Large intestine (tissue), 3 donors: ENCODE results near the gene ADAMTS15. TPM values are rescaled to one million over a fixed set of nuclear protein-coding genes. Genes with fewer than 3 reads are reported as not detected.

Experiments used
- DNase-seq, 2 donors: peaks; one replicate each; pipeline versions ENCODE4 v3.0.0 to v3.0.0-alpha.2; 2013
- H3K27ac ChIP-seq: one replicate; pipeline ENCODE4 v1.5.1; 2013; ENCODE audit warnings: low read length
- H3K27me3 ChIP-seq: 2 replicates; pipeline ENCODE4 v1.6.1; 2013; ENCODE audit warnings: low read length; ENCODE audit not compliant: control insufficient read depth, insufficient read depth
- H3K36me3 ChIP-seq: 2 replicates; pipeline ENCODE4 v1.6.1; 2013; ENCODE audit warnings: low read length; ENCODE audit not compliant: control insufficient read depth, insufficient read depth
- H3K4me1 ChIP-seq: one replicate; pipeline ENCODE4 v1.6.1; 2013; ENCODE audit warnings: low read length; ENCODE audit not compliant: control insufficient read depth, insufficient read depth
- H3K4me3 ChIP-seq: one replicate; pipeline ENCODE4 v1.5.1; 2013; ENCODE audit warnings: low read length
- H3K9me3 ChIP-seq: one replicate; pipeline ENCODE4 v1.6.1; 2013; ENCODE audit warnings: mild to moderate bottlenecking, low read depth, low read length, moderate library complexity; ENCODE audit not compliant: control insufficient read depth
- WGBS: methylation state at CpG from one replicate; pipeline ENCODE4 v1.1.5; 2013; ENCODE audit warnings: low lambda C conversion rate; ENCODE audit not compliant: insufficient coverage; 5-methylcytosine and 5-hydroxymethylcytosine counted together
- polyA plus RNA-seq: library from polyadenylated mRNA; unstranded; fragments of 120-200 nt; gene quantifications from one replicate; pipeline ENCODE4 v1.2.1, GENCODE V29; 2013

The ADAMTS15 gene
- polyA plus RNA-seq, 1 donor, result 6.3 TPM

- Histone ChIP-seq H3K4me3 (no peak overlapping the region), H3K36me3 (no peaks in the 10 kb centered on the region), H3K27ac (peak overlapping the region; percentile 40), H3K9me3 (peaks cover 3% of the 10 kb centered on the region), H3K27me3 (no peaks in the 10 kb centered on the region), H3K4me1 (peaks cover 26% of the 10 kb centered on the region)
- WGBS, result 72% methylated on average over 3 of the region's 7 CpGs
- DNase-seq, result peak; percentile 52 to 78
Observed at GRCh38 chr11:130490682-130491449, 42.4 kb downstream of the ADAMTS15 start.

DNA sequence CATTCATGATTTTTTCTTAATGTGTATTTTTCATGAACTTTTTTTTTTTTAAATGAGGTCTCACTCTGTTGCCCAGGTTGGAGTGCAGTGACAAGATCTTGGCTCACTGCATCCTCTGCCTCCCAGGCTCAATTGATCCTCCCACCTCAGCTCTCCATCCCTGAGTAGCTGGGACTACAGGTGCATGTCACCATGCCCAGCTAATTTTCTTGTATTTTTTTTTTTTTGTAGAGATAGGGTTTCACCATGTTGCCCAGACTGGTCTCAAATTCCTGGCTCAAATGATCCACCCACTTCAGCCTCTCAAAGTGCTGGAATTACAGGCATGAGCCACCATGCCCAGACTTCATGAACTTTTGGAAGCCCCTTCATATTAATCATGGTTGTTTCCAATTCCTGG, 49.7 kb downstream of the ADAMTS15 start:
- peaks cover 4% of the 10 kb centered on the region for H3K9me3 ChIP-seq
- no peak overlapping the region for H3K4me3 ChIP-seq
- no peaks in the 10 kb centered on the region for H3K4me1 ChIP-seq
- no peak for DNase-seq
- H3K36me3 ChIP-seq, result no peaks in the 10 kb centered on the region
- H3K27me3 ChIP-seq, result no peaks in the 10 kb centered on the region
- no peak overlapping the region for H3K27ac ChIP-seq

DNA sequence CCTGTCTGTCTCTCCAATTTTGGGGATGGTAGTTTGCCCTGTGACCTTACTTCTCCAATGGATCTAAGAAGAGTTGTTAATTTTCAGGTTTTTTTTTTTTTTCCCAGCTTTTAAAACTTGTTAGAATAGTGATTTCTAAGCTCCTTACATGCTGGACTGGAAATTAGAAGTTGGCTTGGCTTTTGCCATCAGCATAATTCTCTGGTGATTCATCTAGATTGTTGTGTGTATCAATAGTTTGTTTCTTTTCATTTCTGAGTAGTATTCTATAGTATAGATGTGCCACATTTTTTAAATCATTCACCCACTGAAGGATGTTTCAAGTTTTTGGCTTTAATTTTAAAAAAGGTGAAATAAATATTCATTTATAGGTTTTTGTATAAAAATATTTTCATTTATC, 51.4 kb downstream of the ADAMTS15 start:
- no peak for DNase-seq
- no peaks in the 10 kb centered on the region for H3K27me3 ChIP-seq
- no peak overlapping the region for H3K27ac ChIP-seq
- H3K36me3 ChIP-seq, result no peaks in the 10 kb centered on the region
- peaks cover 4% of the 10 kb centered on the region for H3K9me3 ChIP-seq
- no peak overlapping the region for H3K4me3 ChIP-seq
- no peaks in the 10 kb centered on the region for H3K4me1 ChIP-seq

GRCh38 chr11:130504317-130504716, 55.9 kb downstream of the ADAMTS15 start:
- DNase-seq, result no peak
- H3K9me3 ChIP-seq, result peaks cover 10% of the 10 kb centered on the region
- H3K4me1 ChIP-seq, result no peaks in the 10 kb centered on the region
- H3K36me3 ChIP-seq, result no peaks in the 10 kb centered on the region
- WGBS, result 88% methylated on average over 1 of the region's 1 CpG
- no peak overlapping the region for H3K27ac ChIP-seq
- no peak overlapping the region for H3K4me3 ChIP-seq
- H3K27me3 ChIP-seq, result no peaks in the 10 kb centered on the region

DNA sequence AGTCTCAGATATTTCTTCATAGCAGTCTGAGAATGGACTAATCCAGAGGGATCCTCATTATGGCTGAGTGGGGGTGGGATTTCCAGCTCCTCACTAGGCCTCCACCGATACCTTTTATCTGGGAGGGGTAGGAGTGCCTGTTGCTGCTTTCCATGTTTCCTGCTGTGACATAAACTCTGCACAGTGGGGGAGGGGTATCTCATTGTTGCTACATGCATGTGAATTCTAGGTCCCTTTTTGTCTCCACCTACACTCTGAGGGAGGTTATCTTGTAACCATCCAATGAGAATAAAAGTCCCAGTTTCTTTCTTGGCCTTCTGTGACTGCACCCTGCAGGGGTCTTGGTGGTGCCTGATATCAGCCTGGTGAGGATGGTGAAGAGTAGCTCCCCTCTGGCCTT, 60.5 kb downstream of the ADAMTS15 start:
- no peak overlapping the region for H3K4me3 ChIP-seq
- H3K27me3 ChIP-seq, result no peaks in the 10 kb centered on the region
- peaks cover 10% of the 10 kb centered on the region for H3K9me3 ChIP-seq
- no peaks in the 10 kb centered on the region for H3K4me1 ChIP-seq
- DNase-seq, result no peak
- H3K36me3 ChIP-seq, result no peaks in the 10 kb centered on the region
- WGBS, result no CpG with 5 or more reads among the region's 1 CpG
- no peak overlapping the region for H3K27ac ChIP-seq

DNA sequence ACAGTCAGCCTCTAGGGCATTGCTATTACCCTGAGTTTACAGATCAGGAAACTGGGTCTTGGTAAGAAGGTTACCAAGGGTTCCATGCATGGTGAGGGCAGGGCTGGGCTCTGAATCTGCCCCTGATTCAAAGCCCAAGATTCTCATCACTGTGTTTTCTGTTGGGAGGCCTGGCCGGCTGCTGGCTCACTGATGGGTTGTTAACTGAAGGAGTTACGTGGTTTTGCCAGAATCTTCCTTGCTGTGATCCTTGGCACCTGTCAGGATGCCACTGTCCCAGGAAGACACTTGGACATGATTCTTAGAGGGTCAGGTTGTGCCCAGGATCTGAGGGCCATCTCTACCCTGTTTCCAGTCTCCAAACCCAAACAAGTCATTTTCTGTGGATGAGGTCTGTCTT, 61.5 kb downstream of the ADAMTS15 start:
- no peaks in the 10 kb centered on the region for H3K4me1 ChIP-seq
- no peak overlapping the region for H3K4me3 ChIP-seq
- no peak overlapping the region for H3K27ac ChIP-seq
- no peak for DNase-seq
- WGBS, result no CpG with 5 or more reads among the region's 2 CpGs
- no peaks in the 10 kb centered on the region for H3K36me3 ChIP-seq
- H3K27me3 ChIP-seq, result no peaks in the 10 kb centered on the region
- peaks cover 10% of the 10 kb centered on the region for H3K9me3 ChIP-seq

- H3K36me3 ChIP-seq, result no peaks in the 10 kb centered on the region
- H3K4me3 ChIP-seq, result no peak overlapping the region
- H3K27me3 ChIP-seq, result no peaks in the 10 kb centered on the region
- H3K9me3 ChIP-seq, result peaks cover 10% of the 10 kb centered on the region
- H3K27ac ChIP-seq, result no peak overlapping the region
- no CpG with 5 or more reads among the region's 8 CpGs for WGBS
- H3K4me1 ChIP-seq, result no peaks in the 10 kb centered on the region
- DNase-seq, result no peak
Observed at GRCh38 chr11:130510407-130511006, 62.1 kb downstream of the ADAMTS15 start.

DNA sequence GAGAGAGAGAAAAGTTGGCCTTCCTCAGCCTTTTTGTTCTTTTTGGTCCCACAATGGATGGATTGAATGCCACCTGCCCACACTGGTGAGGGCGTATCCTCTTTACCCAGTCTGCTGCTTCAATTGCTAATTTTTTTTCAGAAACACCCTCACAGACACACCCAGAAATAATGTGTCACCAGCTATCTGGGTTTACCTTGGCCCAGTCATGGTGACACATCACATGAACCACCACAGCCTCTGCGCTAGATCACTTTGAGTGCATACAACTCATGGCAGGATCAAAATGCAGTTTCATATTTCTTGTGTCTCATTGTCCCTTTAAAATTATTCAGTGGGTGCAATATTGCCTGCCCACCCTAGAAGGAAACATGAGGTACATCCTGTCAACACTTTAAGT, 63.3 kb downstream of the ADAMTS15 start:
- no peak for DNase-seq
- Histone ChIP-seq H3K4me1 (peaks cover 5% of the 10 kb centered on the region), H3K9me3 (peaks cover 9% of the 10 kb centered on the region), H3K27me3 (no peaks in the 10 kb centered on the region), H3K36me3 (no peaks in the 10 kb centered on the region), H3K27ac (no peak overlapping the region), H3K4me3 (no peak overlapping the region)
- WGBS, result no CpG with 5 or more reads among the region's 2 CpGs

GRCh38 chr11:130512662-130513061, 64.2 kb downstream of the ADAMTS15 start:
- H3K9me3 ChIP-seq, result no peaks in the 10 kb centered on the region
- H3K27me3 ChIP-seq, result no peaks in the 10 kb centered on the region
- DNase-seq, result no peak
- H3K4me3 ChIP-seq, result no peak overlapping the region
- H3K36me3 ChIP-seq, result no peaks in the 10 kb centered on the region
- H3K27ac ChIP-seq, result no peak overlapping the region
- WGBS, result no CpG with 5 or more reads among the region's 4 CpGs
- peaks cover 11% of the 10 kb centered on the region for H3K4me1 ChIP-seq

- Histone ChIP-seq H3K4me3 (no peak overlapping the region), H3K27ac (no peak overlapping the region), H3K9me3 (no peaks in the 10 kb centered on the region), H3K27me3 (no peaks in the 10 kb centered on the region), H3K4me1 (peaks cover 13% of the 10 kb centered on the region), H3K36me3 (no peaks in the 10 kb centered on the region)
- no CpG with 5 or more reads among the region's 4 CpGs for WGBS
- DNase-seq, result no peak
Observed at GRCh38 chr11:130513132-130513531, 64.7 kb downstream of the ADAMTS15 start.

DNA sequence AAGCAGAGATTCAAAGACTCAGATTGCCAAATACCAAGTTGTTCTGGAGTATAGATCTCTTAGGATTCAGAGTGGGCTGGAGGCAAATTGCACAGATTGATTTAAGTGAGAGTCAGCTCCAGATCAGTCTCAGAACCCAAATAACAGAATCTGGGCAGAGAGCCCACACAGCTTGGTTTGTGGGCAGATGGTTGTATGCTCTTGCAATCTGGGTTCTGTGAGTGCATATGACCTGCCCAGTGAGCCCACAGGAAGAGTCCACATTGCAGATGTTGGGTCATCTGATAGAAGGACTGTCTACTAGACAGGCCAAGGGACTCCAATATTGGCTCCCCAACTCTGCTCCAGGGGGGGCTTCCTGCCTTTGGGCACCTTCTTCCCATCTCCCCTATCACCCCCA, 65.9 kb downstream of the ADAMTS15 start:
- no peaks in the 10 kb centered on the region for H3K36me3 ChIP-seq
- H3K4me3 ChIP-seq, result no peak overlapping the region
- peaks cover 23% of the 10 kb centered on the region for H3K4me1 ChIP-seq
- no peaks in the 10 kb centered on the region for H3K27me3 ChIP-seq
- H3K9me3 ChIP-seq, result no peaks in the 10 kb centered on the region
- H3K27ac ChIP-seq, result no peak overlapping the region
- DNase-seq, result no peak
